T-helper 1 cell treated with Interleukin-12 subunit alpha and Interleukin-12 subunit beta and Interleukin-4 antibody, amounts not matched to agents 30 μg/mL and 1 μg/mL, for 36 hours (primary cell): Measurements from ENCODE around the gene ATP8B4.

Source experiments
- H3K27ac Mint-ChIP-seq: one replicate; pipeline ENCODE4 v1.8.0; 2021; ENCODE audit warnings: mild to moderate bottlenecking, mixed read lengths
- H3K27me3 Mint-ChIP-seq: one replicate; pipeline ENCODE4 v1.8.0; 2021; ENCODE audit warnings: low read depth, mixed read lengths
- H3K36me3 Mint-ChIP-seq: one replicate; pipeline ENCODE4 v1.8.0; 2021; ENCODE audit warnings: low read depth, mixed read lengths
- H3K4me1 Mint-ChIP-seq: one replicate; pipeline ENCODE4 v1.8.0; 2021; ENCODE audit warnings: low read depth, mixed read lengths
- H3K4me3 Mint-ChIP-seq: one replicate; pipeline ENCODE4 v1.8.0; 2021; ENCODE audit warnings: mild to moderate bottlenecking, moderate library complexity, mixed read lengths
- H3K9me3 Mint-ChIP-seq: one replicate; pipeline ENCODE4 v1.8.0; 2021; ENCODE audit warnings: mixed read lengths

Gene ATP8B4

DNA sequence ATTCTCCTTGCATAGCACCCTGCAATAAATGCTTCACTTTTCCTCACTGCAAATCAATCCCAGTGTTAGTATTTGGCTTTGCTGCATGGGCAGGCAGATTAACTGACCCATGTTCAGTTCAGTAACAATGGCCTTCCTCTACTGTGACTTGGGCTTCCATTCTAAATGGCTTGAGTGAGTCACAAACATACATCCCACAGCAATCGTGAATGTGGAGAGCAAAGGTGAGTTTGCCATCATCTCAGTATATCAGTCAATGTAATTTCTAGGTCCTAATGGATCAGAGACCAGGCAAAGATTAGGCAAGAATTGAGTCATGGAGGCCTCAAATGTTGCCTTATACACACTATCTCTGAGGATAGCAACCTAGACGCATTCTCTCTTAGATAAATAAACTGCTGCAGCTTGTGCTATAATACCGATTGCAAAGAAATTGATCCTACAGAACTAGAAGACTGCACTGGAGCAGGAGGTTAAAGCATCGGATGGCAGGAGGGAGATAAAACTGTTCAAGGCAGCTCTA is 8.3 kb upstream of the ATP8B4 start:
- Mint-ChIP-seq H3K27me3 (no peaks in the 10 kb centered on the region), H3K4me3 (no peak overlapping the region), H3K9me3 (peaks cover 23% of the 10 kb centered on the region), H3K27ac (no peak overlapping the region), H3K36me3 (peaks cover 23% of the 10 kb centered on the region), H3K4me1 (peaks cover 18% of the 10 kb centered on the region)

DNA sequence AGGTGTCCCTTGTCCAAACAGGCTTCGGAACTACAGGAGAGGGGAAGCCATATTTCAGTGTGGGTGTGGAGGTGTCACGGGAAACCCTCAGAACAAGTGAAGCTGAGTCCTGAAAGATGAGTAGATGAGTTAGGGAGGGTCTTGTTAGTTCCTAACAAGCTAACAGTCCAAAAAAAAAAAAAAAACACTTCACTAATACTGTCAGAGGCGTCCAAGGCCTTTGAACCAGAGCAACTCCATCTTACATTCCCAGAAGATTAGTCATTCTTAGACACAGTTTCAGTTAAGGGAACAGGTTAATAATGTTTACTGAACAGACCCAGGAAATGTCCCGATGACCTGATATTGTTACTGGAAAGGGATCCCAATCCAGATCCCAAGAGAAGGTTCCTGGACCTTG is 7.0 kb upstream of the ATP8B4 start:
- H3K4me1 Mint-ChIP-seq = peaks cover 24% of the 10 kb centered on the region
- H3K27me3 Mint-ChIP-seq = no peaks in the 10 kb centered on the region
- no peak overlapping the region for H3K4me3 Mint-ChIP-seq
- peaks cover 20% of the 10 kb centered on the region for H3K9me3 Mint-ChIP-seq
- H3K27ac Mint-ChIP-seq = no peak overlapping the region
- peaks cover 22% of the 10 kb centered on the region for H3K36me3 Mint-ChIP-seq

DNA sequence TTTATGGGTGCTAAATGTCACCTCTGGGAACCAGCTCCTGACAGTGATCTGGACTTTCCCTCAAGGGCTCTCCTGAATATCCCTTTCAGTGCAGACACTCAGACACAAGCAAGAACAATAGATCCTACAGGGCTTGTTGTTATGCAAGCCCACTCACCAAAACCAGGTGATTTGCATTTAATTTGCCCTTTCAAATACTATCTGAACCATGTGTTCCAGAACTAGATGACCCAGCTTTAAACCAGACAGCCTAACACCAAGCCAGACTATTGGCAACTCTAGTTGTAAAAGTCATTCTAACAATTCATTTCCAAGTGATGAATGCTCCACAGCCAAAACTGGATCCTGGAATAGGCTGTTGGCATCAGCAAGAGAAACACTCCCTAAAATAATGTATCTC is 5.6 kb upstream of the ATP8B4 start:
- Mint-ChIP-seq H3K4me3 (no peak overlapping the region), H3K27me3 (no peaks in the 10 kb centered on the region), H3K9me3 (peaks cover 20% of the 10 kb centered on the region), H3K36me3 (peaks cover 22% of the 10 kb centered on the region), H3K27ac (no peak overlapping the region), H3K4me1 (peaks cover 30% of the 10 kb centered on the region)

DNA sequence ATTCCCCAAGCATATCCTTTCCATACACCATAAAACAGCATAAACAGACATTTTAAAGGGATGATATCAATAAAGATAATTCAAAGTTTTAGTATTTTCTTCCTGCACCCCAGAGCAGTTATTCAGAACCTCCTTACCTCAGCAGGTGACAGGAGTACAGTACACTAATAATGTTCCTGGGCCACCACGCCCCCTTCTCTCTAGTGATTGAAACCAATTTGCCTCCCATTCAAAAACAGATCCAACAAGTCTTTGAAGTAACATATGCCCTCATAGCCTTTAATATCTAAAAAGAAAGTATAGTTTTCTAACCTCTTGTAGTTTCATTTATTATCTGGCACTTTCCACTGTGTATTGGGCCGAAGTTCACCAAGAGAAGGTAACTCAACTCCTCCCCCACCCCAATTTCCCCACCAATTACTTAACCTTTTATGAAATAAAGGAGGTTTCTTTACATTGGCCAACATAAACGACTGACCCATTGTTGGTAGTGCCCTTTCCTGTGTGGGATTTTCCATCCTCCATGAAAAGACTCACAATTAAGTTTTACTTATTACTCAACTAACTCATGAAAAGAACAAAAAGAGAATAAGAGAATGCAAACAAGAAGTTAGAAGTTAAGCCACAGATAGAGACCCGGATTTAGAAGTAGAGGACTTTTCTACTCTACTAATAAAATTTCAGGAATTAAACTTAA is 5.0 kb upstream of the ATP8B4 start:
- peaks cover 20% of the 10 kb centered on the region for H3K9me3 Mint-ChIP-seq
- no peak overlapping the region for H3K27ac Mint-ChIP-seq
- H3K27me3 Mint-ChIP-seq = no peaks in the 10 kb centered on the region
- peaks cover 19% of the 10 kb centered on the region for H3K36me3 Mint-ChIP-seq
- H3K4me1 Mint-ChIP-seq = peaks cover 33% of the 10 kb centered on the region
- H3K4me3 Mint-ChIP-seq = no peak overlapping the region

DNA sequence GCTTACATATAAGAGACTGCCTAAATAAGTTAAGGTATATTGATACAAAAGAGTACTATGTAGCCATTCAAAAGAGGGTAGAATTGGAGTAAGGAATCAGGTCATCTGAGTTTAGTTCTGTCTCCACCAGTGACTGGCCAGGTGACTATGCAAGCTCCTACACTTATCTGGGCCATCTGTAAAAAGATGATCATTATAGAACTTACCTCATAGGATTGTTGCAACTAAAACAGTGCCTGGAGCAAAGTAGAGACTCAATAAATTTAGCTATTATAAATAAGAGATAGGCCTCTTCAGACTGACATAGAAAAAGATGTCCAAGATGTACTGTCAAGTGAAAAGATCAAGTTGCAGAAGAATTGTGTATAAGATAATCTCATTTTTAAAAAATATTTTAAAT is 1.7 kb upstream of the ATP8B4 start:
- Mint-ChIP-seq H3K36me3 (peaks cover 21% of the 10 kb centered on the region), H3K27me3 (no peaks in the 10 kb centered on the region), H3K27ac (no peak overlapping the region), H3K4me3 (no peak overlapping the region), H3K4me1 (peaks cover 42% of the 10 kb centered on the region), H3K9me3 (peaks cover 17% of the 10 kb centered on the region)

DNA sequence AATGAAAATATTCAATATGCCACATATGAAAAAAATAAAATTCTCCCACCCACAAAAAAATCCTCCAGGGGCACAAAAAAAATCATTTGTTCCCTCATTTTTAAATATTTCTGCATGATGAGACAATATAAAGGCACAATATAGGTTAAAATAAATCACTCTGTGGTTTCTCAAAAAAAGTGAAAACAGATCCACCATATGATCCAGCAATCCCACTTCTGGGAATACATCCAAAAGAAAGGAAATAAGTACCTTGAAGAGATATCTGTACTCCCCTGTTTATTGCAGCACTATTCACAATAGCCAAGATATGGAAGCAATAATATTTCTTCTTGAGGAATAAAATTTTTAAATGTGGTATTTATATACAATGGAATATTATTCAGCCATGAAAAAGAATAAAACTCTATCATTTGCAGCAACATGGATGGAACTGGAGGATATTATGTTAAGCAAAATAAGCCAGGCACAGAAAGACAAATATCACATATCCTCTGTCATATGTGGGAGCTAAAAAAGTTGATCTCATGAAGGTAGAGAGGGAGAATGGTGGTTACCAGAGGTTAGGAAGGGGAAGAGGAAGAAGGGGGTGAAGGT is 1.5 kb downstream of the ATP8B4 start:
- Mint-ChIP-seq H3K27me3 (no peaks in the 10 kb centered on the region), H3K4me1 (peaks cover 54% of the 10 kb centered on the region), H3K36me3 (peaks cover 22% of the 10 kb centered on the region), H3K27ac (peak overlapping the region; percentile 87), H3K4me3 (peak overlapping the region; percentile 90), H3K9me3 (peaks cover 6% of the 10 kb centered on the region)

DNA sequence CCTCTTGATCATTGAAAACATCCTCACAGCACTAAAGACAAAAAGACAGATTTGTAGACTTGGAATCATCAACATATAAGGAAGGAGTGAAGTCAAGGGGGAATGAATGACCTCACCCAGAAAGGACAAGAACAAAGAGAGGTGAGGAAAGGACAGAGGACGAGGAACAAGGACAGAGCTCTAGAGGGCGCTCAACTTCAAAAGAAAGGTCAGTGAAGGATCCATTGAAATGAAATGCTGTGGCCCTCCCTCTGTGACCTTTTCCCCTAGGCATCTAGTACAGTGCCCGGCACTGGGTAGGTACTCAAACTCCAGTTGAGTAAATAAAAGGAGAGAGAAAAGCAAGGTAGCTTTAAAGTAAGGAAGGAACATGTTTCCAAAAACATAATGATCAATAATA is 2.6 kb downstream of the ATP8B4 start:
- Mint-ChIP-seq H3K4me3 (peak overlapping the region; percentile 67), H3K4me1 (peaks cover 61% of the 10 kb centered on the region), H3K27me3 (no peaks in the 10 kb centered on the region), H3K9me3 (peaks cover 6% of the 10 kb centered on the region), H3K36me3 (peaks cover 29% of the 10 kb centered on the region), H3K27ac (peak overlapping the region; percentile 49)

DNA sequence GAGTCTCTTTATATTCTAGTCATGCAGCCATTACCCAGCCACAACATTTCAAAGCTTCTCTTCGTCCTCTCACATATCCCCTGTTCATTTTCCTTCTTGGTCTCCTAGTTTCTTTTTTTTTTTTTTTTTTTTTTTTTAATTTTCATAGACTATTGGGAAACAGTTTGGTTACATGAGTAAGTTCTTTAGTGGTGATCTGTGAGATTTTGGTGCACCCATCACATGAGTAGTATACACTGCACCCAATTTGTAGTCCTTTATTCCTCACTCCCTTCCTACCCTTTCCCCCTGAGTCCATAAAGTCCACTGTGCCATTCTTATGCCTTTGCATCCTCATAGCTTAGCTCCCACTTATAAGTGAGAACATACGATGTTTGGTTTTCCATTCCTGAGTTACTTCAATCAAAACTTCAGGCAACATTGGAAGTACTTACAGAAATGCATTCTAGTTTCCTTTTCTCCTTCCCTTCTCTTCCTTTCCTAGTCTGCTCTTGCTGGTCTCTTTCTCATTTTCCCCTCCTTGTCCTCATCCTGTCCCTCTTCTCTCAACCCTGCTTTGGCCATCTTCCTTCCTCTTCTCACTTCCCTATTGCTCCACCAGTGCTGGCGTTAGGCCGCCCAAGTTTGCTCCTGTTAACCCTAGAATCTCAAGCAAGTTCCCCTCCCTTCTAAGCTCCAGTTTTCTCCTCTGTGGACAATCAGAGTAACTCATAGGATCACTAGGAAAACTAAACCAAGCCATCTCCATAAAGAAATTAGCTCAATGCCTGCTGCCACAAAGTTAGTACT is 4.8 kb downstream of the ATP8B4 start:
- Mint-ChIP-seq H3K27me3 (no peaks in the 10 kb centered on the region), H3K4me3 (peak overlapping the region; percentile 52), H3K27ac (peak overlapping the region; percentile 10), H3K4me1 (peaks cover 66% of the 10 kb centered on the region), H3K9me3 (peaks cover 6% of the 10 kb centered on the region), H3K36me3 (peaks cover 31% of the 10 kb centered on the region)

DNA sequence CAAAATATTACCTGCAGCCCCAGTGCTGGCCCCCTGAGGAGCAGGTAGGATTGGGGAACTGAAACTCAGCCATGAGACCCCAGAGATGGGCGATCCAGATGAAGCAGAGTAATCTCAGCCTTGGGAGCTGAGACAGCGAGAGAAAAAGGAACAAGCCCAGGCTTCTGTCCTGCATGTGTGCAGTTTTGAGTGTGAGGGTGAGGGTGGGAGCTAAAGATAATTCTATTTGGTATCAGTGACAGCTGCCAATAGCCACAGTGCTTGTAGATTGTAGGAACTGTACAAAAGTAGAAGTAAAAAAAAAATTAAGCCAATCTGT is 5.9 kb downstream of the ATP8B4 start:
- Mint-ChIP-seq H3K4me3 (peak overlapping the region; percentile 27), H3K27me3 (no peaks in the 10 kb centered on the region), H3K4me1 (peaks cover 68% of the 10 kb centered on the region), H3K36me3 (peaks cover 34% of the 10 kb centered on the region), H3K9me3 (peaks cover 6% of the 10 kb centered on the region), H3K27ac (peak overlapping the region; percentile 79)

DNA sequence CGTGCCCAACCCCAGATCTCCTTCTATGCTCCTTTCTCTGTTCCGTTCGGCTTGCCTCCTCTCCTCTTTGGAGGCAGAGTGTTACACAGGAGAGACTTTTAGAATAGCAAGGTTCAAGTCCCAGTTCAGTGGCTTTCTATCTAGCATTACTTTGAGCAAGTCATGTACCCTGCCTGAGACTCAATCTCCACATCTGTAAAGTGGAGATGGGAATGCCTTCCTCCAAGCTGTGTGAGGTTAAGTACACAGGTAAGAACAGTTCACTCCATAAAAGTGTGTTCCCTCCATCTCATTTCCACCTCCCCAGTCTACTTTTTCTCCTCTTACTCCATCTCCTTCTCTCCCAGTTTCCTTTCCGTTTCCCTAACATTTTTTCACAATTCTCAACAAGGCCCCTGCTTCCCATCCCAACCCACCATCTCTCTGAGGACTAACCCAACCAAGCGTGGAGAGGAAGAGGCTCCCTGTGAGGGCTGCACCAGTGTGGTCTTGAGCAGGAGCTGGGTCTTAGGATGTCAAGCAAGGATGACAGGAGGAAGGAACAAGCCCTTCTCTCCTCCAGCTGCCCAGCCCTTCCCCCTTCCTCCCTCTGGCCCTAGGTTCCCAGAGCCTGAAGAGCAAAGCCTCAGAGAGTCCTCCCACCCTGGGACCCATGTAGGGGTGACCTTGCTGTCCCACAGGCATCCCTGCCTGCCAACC is 6.4 kb downstream of the ATP8B4 start:
- Mint-ChIP-seq H3K36me3 (peaks cover 33% of the 10 kb centered on the region), H3K4me1 (peaks cover 71% of the 10 kb centered on the region), H3K4me3 (peak overlapping the region; percentile 59), H3K27ac (peak overlapping the region; percentile 79), H3K27me3 (no peaks in the 10 kb centered on the region), H3K9me3 (peaks cover 3% of the 10 kb centered on the region)

DNA sequence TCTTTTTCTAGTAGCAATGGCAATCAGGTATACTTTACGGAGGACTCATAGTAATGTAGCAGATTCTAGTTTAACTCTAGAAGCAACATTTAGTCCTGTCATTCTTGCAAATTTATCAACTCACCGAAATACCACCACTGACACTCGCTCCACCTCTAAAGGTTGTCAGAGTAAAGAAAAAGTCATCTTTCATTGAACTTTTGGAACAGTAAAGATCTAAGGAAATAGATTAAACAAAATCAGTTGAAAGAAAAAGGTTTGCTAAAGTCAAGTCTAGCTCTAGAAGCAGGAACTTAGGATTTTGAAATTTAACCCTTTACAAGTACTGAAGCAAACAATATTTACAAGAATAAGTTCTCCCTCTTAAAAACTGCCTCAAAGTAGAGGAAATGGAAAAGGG is 8.7 kb downstream of the ATP8B4 start:
- Mint-ChIP-seq H3K4me3 (peak overlapping the region; percentile 33), H3K27ac (peak overlapping the region; percentile 89), H3K36me3 (peaks cover 19% of the 10 kb centered on the region)

DNA sequence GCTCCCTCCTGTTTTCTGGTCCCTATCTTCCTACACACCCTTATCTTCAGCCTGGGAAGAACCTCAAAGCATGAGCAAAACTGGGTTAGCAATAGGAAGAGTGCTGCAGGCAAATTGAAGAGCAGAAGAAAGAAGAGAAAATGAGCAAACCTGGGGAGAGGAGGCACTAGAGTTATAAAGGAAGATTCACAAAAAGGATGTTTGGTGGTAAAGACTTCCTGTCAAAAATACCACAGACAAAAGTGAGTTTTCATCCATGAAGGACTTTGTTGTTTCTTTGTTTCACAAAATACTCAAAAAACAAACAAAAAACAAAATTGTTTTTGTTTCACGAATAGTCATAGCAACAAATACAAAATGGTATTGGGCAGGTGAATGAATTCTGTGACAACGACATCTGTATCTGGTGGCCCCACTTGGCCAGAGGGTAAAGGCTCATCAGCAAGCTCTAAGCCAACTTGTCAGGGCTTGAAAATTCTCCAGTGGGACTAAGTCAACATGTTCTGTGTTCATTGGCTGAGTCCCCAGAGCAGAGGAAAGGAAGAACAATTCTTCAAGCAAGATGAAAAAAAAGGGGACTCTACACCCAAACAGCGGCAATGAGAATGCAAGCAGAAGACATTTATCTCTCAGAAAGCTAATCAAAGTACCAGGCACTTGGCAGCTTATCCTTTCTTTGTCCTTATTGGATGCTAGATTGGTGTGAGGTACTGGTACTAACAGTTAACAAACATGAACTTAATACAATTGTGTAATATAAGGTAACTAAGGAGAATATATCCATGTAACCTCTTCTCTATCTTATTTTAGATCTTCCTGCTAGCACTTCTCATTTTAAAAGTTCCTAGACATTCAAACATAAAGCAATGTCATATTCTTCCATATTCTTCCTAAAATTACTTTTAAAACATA is 9.7 kb downstream of the ATP8B4 start:
- peaks cover 71% of the 10 kb centered on the region for H3K4me1 Mint-ChIP-seq

More for the DNA sequence above, 8.7 kb downstream of the ATP8B4 start:
- H3K4me1 Mint-ChIP-seq = peaks cover 69% of the 10 kb centered on the region
- no peaks in the 10 kb centered on the region for H3K9me3 Mint-ChIP-seq
- no peaks in the 10 kb centered on the region for H3K27me3 Mint-ChIP-seq

DNA sequence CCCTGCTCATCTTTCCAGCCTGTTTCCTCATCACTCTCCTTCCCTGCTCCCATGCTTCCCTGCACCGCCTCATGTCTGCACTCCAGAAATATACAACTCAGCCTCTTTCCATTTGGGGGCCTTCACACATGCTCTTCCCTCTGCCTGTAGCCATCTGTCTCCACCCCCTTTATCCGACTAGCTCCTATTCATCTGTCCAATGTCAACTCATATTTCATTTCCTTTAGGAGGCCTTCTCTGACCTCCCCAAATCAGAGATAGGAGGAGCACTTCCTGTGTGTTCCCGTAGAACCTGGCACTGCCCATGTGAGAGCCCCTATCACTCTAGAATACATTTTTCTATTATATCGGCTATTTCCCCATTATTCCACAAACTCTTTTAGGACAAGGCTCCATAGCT is 10.6 kb downstream of the ATP8B4 start:
- H3K4me3 Mint-ChIP-seq = peak overlapping the region; percentile 69
- H3K9me3 Mint-ChIP-seq = peaks cover 13% of the 10 kb centered on the region
- H3K36me3 Mint-ChIP-seq = peaks cover 33% of the 10 kb centered on the region
- no peaks in the 10 kb centered on the region for H3K27me3 Mint-ChIP-seq
- peaks cover 76% of the 10 kb centered on the region for H3K4me1 Mint-ChIP-seq
- peak overlapping the region; percentile 89 for H3K27ac Mint-ChIP-seq

More for the DNA sequence above, 9.7 kb downstream of the ATP8B4 start:
- no peaks in the 10 kb centered on the region for H3K27me3 Mint-ChIP-seq
- H3K9me3 Mint-ChIP-seq = peaks cover 4% of the 10 kb centered on the region
- H3K27ac Mint-ChIP-seq = peak overlapping the region; percentile 89
- peaks cover 25% of the 10 kb centered on the region for H3K36me3 Mint-ChIP-seq
- H3K4me3 Mint-ChIP-seq = peak overlapping the region; percentile 69
